Kidney (tissue), 14 donors: ENCODE data around the gene IFT74. TPM values are rescaled to one million over a fixed set of nuclear protein-coding genes. Genes with fewer than 3 reads are reported as not detected.

Experiments
- DNase-seq, 5 donors: peaks; one replicate each; pipeline ENCODE4 v3.0.0-alpha.2; 2013 to 2020
- FAIRE-seq: peaks from 2 replicates; lab custom pipeline; 2012; peaks lifted over from hg19 to GRCh38; lab: Jason Lieb, UNC
- H3K27ac ChIP-seq, 2 donors: one replicate each; pipeline ENCODE4 v1.7.0; 2013; ENCODE audit warnings: low read depth in 2 of 2, low read length in 2 of 2, inconsistent platforms in 1 of 2
- H3K27me3 ChIP-seq: one replicate; pipeline ENCODE4 v1.7.1; 2013; ENCODE audit warnings: low read length, inconsistent platforms; ENCODE audit not compliant: control insufficient read depth, insufficient read depth
- H3K36me3 ChIP-seq, 3 donors: one replicate each; pipeline versions ENCODE4 v1.7.0 to v1.7.1; 2013; ENCODE audit warnings: low read length in 3 of 3, control low read depth in 1 of 3, inconsistent platforms in 1 of 3; ENCODE audit not compliant: insufficient read depth in 3 of 3, control insufficient read depth in 2 of 3
- H3K4me1 ChIP-seq, 3 donors: one replicate each; pipeline versions ENCODE4 v1.7.0 to v1.7.1; 2013; ENCODE audit warnings: low read length in 3 of 3, inconsistent platforms in 1 of 3, low read depth in 1 of 3; ENCODE audit not compliant: control insufficient read depth in 2 of 3, insufficient read depth in 2 of 3
- H3K4me3 ChIP-seq, 3 donors: one replicate each; pipeline versions ENCODE4 v1.7.0 to v1.8.1; 2013; ENCODE audit warnings: low read length in 3 of 3, control low read depth in 1 of 3, inconsistent platforms in 1 of 3
- H3K9ac ChIP-seq, 3 donors: one replicate each; pipeline versions ENCODE4 v1.7.0 to v1.7.1; 2013; ENCODE audit warnings: low read length in 3 of 3, control low read depth in 1 of 3, inconsistent platforms in 1 of 3
- H3K9me3 ChIP-seq, 3 donors: one replicate each; pipeline versions ENCODE4 v1.7.0 to v1.7.1; 2013; ENCODE audit warnings: low read length in 3 of 3, control low read depth in 1 of 3, inconsistent platforms in 1 of 3; ENCODE audit not compliant: control insufficient read depth in 2 of 3, insufficient read depth in 1 of 3
- CTCF ChIP-seq: IDR thresholded peaks from 3 replicates; pipeline ENCODE4 v1.5.1; 2012; ENCODE audit warnings: mild to moderate bottlenecking, moderate library complexity, borderline replicate concordance; ENCODE audit not compliant: insufficient read depth; ENCODE audit errors: extremely low read depth
- intact Hi-C: fragments of 100-400 bp; cut with DNase I; formaldehyde crosslinking; loops from one replicate; pipeline ENCODE4 v1.11.1; 2022
- polyA plus RNA-seq: library from polyadenylated mRNA; stranded (reverse); fragments of 350-450 nt; fragmentation: Illumina TruSeq; extraction: RNeasy Lipid Tissue Mini Kit (QIAGEN cat#74804); gene quantifications from one replicate; pipeline ENCODE4 v1.2.3, GENCODE V29; 2014; ENCODE audit warnings: low read depth, low replicate concordance; ENCODE audit not compliant: insufficient read depth
- total RNA-seq: library from RNA; stranded (reverse); fragmentation: NEBNext Ultra II Directional; extraction: Animal tissue kit (Norgen Biotek cat#: 25700); gene quantifications from one replicate; pipeline ENCODE4 v1.2.1, GENCODE V29; 2021
- donor health status: control.
- donor health status: control.
- donor health status: control.
- donor health status: control.
- donor health status: control.
- donor health status: DM: yes; HTN: yes; CAD: no.
- donor health status: Normal renal cell carcinoma (clear cell type).

IFT74 gene
- total and polyA plus RNA-seq, 2 donors from 2014 or later, result 14.1 to 23.5 TPM

- Histone ChIP-seq H3K27me3 (no peaks in the 10 kb centered on the region), H3K27ac (no peak overlapping the region), H3K4me3 (no peak overlapping the region), H3K9me3 (no peaks in the 10 kb centered on the region), H3K36me3 (no peaks in the 10 kb centered on the region), H3K9ac (no peak overlapping the region), H3K4me1 (no peaks in the 10 kb centered on the region)
- intact Hi-C loops, result no loop called here
- DNase-seq (peak in 1 of 5 donors; percentile 32), FAIRE-seq (no peak)
- TF ChIP-seq CTCF, result no peak
Measured at GRCh38 chr9:27086818-27087680, 130.8 kb downstream of the IFT74 start.

- intact Hi-C loops, result no loop called here
- no peak overlapping the region for H3K9ac ChIP-seq
Measured at GRCh38 chr9:27088981-27089380, 132.8 kb downstream of the IFT74 start.

GRCh38 chr9:27089706-27090105 lies 133.5 kb downstream of the IFT74 start:
- Histone ChIP-seq H3K36me3 (no peaks in the 10 kb centered on the region), H3K27me3 (no peaks in the 10 kb centered on the region), H3K9me3 (no peaks in the 10 kb centered on the region), H3K4me3 (no peak overlapping the region), H3K9ac (no peak overlapping the region), H3K27ac (no peak overlapping the region), H3K4me1 (peaks cover 0 to 3% (median 2%) of the 10 kb centered on the region in 3 donors)
- intact Hi-C loops, result no loop called here
- DNase-seq, result no peak
- TF ChIP-seq CTCF, result no peak
- no peak for FAIRE-seq

More at GRCh38 chr9:27088981-27089380, 132.8 kb downstream of the IFT74 start:
- Histone ChIP-seq H3K4me1 (no peaks in the 10 kb centered on the region), H3K27ac (no peak overlapping the region), H3K9me3 (no peaks in the 10 kb centered on the region), H3K27me3 (no peaks in the 10 kb centered on the region), H3K4me3 (no peak overlapping the region), H3K36me3 (no peaks in the 10 kb centered on the region)
- TF ChIP-seq CTCF, result no peak
- DNase-seq, result no peak
- no peak for FAIRE-seq
